HG02884 (cell line): ENCODE measurements around the gene SLC23A2.

Experiments
- ATAC-seq: cut with Tn5 transposase; IDR thresholded peaks from one replicate; pipeline ENCODE4 v1.9.1; 2021; ENCODE audit warnings: mild to moderate bottlenecking, moderate library complexity; ENCODE audit not compliant: unreplicated experiment

Gene SLC23A2

DNA sequence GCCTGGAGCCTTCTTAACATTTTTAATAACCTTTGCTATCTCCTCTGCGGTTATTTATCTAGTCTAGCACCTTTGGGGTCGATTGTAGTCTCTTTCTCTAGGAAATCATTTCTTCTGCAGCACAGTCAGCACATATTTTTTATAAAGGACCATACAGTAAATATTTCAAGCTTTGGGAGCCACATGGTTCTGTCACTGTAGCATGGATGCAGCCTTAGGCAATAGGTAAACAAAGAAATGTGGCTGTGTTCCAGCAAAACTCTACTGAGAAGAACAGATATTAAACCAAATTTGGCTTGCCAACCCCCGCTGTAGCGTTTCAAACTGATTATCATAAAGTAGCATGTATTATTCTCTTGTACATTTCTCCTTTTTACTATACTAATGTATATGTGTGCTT is 95.7 kb downstream of the SLC23A2 start:
- ATAC-seq, result no peak

DNA sequence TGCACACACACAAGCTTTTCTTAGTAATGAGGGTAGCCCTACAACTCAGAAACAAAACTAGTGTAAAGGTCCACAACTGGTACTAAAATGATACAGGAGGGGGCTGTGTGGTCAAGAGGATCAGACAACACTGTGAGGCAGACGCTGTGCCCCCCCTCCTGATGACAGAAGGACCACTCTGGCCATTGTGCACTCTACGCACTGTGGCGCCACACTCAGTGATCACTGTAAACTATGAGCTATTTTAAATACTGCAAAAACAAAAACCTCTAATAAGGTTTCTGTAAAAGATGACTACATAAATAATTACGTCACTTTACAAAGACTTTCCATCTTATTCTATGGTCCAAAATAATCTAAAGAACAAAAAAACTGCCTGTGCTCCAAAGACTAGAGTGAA is 96.1 kb downstream of the SLC23A2 start:
- ATAC-seq, result no peak

DNA sequence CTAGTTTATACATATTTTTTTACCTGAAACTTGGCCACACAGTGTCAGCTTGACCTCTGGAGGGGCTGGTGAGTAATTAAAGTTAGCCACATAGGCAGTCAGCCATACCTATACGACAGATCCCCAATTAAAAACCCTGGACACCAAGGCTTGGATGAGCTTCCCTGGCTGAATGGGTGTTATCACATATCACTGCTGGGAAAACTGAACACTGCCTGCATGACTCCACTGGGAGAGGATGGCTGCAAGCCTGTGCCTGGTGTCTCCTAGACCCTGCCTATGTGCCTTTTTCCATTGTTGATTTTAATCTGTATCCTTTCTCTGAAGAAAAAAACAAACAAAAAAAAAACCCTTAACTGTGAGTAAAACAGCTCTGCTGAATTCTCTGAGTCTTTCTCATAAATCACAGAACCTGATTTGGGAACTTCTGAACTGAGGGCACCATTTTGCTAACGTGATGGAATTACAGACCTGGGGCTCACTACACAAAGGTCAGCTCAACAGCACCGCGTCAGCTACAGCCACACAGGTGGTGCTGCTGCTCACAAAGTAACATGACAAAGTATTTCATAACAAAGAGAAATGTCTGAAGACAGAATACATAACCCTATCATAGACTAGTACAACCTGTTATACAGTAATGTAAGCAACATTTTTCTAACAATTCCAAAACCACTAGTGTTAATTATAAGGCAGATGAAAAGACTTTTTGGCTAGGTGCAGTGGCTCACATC is 97.0 kb downstream of the SLC23A2 start:
- ATAC-seq, result no peak

DNA sequence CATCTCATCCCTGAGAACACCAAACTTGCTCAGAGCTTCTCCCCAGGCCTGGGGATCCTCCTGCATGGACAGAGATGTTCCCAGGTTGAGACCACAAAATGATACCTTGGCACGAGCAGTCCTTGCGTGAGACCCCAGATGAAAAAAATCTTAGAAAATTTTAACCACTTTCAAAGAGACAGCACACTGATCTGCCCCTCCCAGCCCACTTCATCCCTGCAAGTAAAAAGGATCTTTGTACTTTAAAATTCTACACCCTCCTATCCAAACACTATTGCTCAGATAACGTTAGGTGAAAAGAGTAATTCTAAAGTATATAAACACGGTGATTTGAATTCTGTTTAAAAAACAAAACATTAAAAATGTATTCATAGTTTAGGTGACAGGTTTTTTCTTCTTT is 98.5 kb downstream of the SLC23A2 start:
- ATAC-seq, result no peak

DNA sequence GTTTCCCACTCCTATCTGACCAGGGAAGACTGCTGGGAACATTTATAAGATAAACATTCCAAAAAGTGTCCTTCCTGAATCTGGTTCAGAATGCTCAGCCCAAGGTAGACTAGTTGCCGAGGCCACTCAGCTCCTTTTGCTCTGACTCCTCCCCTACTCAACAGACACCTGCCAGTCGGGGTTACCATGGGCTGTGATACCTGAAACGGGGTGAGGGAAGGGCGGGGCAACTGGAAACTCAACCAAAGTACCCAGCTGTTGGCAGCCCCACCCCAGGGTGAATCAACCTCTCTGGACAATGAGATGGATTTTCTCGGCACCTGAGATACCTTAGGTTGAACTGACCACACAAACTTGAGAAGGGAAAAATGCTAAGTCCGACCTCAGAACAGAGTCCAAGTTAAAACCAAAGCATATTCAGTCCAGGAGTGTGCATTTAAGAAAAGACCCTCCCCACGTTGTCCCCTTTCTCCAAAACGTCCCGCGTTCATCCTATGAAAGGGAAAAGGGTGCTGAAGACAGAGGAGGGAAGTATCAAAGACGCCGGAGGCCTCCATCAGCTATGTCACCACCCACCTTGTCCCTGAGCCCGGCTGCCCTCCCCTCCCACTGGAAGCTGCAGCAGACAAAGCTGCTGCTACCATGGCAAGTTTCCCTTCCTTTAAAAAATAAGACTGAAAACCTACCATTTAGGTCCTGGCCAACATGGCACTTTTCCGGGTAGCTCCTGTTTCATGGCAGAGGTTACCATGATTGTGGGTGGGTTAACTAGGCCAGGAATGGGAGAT is 100.1 kb downstream of the SLC23A2 start:
- no peak for ATAC-seq

DNA sequence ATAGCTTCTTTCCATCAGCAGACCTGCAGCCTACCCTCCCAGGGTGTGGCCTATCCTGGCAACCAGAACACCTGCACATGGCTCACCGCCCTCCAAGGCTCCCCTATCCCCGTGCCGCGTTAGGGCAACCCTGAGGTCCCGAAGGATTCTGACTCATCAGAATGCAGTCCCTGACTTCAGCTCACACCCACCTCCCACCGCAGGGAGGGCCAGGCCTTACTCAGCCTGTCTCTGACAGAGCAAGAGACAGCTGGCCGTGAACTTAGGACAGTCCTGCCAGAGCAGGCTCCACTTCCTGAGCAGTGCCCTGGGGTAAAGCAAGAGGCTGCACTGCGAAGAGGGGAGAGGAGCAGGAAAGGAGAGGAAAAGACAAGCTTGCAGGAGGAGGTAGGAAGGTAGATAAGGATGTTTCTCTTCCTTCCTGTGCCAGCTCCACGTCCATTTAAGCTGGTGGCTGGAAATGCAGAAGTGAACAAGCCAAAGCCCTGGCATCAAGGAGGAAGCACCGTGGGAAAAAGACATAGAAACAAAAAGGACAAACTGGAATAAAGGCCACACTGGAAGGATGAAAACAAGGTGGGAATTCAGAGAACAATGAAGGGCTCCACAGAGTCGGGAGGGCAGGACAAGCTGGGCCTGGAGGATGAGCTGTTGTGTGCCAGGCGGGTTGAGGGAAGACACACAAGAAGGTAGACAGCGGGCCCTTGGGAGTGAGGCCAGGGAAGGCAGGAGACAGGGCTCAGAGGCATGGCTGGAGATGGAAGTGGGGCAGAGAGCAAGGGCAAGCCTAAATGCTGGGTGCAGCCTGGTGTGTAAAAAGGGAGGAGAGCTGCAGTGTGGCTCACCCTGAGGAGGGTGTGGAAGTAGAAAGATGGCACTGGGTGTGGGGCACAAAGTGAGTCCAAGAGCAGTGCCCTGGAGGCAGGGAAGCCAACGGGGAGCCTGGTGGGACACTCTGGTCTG is 102.7 kb downstream of the SLC23A2 start:
- ATAC-seq, result no peak

DNA sequence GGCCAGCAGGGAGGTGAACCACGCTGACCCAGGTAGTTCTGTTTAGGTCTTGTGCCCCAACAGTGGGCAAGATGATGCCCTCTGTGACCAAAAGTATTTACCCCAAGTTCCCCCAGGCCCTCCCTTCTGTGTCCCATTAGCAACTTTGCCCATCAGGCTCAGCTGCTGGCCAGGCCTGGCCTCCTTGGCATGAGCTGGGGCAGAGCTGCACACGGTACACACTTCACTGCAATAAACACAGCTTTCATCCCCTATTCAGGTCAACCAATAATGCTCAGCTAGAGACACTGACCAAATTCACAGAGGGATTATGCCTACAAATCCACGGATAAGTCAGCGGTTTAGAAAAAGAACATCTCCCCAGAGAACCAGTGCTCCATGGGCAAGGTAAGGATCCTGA is 103.7 kb downstream of the SLC23A2 start:
- ATAC-seq, result no peak

DNA sequence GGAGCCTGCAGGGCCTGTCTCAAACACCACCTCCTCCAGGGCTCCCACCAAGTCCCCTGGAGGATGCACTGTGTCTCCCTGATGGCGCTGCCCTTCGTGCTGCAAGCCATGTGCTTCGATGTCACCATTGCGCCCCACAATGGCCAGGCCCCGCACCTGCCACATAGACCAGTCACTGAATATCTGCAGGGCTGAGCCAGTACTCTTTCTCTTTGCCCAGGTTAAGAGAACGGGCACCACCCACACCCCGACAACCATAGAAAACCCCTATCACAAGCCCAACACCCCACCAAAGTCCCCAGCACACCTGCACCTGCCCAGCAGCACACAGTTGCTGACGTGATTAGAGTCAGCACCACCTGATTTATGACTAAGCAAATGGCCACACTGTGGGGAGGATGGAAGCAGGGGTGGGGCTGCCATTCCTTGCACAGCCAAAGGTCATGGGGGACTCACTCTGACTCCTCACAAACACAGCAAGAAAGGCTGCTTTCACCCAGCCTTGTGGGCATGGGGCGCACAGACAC is 104.3 kb downstream of the SLC23A2 start:
- no peak for ATAC-seq

DNA sequence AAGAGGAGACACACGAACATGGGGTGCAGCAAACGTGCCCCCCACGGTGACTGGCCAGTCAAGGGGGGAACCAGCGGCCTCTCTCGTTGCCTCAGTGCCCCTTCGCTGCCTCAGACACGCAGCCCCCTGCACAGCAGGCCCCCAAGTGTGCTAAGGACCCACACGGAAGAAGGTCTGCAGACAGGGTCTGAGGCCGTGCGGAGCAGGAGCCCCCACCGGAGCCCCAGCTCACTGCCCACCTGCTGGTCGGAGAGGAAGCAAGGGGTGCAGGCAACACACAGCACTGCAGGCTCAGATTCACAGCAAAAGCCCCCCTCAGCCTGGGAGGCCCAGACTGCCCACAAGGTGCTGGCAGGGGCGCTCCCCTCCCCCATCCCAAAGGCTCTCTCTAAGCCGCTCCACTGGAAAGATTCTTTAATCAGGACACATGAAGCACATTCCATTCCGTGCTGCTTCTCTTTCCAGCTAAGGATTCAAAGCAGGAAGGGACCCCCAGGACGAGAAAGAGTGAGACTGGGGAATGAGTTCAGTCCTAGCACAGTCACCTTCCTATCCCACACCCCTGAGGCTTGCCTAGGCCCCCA is 105.1 kb downstream of the SLC23A2 start:
- ATAC-seq, result no peak

DNA sequence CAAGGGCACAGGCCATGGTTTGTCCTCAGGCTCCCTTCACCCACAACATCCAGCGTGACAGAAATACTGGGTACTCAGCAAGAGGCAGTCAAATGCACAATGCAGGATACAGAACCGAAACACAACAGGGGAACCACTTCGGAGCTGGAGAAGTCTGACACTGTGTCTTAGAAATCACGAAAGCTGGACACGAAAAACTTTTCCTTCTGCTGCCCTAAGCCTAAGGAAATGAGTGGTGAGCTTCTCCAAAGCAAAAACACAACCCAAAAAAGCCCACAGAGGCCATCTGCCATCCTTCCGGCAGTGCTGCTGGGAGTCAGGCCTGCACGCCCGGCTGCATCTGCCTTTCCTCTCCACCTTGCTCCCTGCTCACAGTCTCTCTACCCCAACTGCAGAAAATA is 106.3 kb downstream of the SLC23A2 start:
- no peak for ATAC-seq

DNA sequence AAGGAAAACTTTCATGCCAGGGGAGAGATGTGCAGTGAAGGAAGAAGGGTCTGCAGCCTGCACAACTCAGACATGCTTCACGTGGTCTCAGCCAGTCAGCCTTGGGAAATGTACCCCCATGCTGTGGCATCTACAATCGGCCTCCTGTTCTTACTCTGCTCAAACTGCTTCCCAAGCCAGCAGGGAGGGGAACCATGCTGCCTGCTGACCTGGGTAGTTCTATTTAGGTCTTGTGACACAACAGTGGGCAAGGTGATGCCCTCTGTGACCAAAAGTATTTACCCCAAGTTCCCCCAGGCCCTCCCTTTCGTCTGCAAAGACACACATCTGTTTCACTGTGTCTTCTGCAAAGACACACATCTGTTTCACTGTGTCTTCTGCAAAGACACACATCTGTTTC is 106.9 kb downstream of the SLC23A2 start:
- ATAC-seq, result no peak

DNA sequence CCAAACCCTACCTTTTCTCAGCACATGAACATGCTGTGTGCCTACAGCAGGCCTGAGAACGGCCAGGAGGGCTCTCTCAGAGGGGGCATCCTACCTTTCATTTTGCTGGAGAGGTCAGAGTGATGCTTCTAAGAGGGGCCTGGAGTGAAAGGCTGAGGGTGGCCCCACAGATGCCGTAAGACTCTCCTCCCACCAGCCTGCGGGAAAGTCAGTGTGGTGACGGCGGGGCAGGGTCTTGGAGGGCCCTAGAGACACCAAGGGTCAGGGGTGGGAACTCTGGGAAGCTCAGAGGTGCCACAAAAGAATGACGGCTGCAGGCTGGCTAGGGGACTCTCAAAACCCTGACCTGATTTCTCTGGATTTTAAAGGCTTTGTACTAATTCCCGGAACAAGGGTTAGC is 107.6 kb downstream of the SLC23A2 start:
- ATAC-seq, result no peak

DNA sequence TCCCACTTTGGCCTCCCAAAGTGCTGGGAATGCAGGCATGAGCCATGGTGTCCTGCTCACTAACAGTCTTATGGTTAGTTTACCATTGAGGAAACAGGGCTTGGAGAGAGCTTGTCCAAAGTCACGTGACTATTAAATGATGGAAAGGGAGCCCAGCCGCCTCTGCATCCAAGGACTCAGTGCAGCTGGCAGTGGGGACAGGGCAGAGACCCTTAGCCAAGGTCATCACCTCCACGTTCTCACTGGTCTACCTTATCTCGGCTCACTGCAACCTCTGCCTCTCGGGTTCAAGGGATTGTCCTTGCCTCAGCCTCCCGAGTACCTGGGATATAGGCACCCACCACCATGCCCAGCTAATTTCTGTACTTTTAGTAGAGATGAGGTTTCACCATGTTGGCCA is 109.3 kb downstream of the SLC23A2 start:
- no peak for ATAC-seq

DNA sequence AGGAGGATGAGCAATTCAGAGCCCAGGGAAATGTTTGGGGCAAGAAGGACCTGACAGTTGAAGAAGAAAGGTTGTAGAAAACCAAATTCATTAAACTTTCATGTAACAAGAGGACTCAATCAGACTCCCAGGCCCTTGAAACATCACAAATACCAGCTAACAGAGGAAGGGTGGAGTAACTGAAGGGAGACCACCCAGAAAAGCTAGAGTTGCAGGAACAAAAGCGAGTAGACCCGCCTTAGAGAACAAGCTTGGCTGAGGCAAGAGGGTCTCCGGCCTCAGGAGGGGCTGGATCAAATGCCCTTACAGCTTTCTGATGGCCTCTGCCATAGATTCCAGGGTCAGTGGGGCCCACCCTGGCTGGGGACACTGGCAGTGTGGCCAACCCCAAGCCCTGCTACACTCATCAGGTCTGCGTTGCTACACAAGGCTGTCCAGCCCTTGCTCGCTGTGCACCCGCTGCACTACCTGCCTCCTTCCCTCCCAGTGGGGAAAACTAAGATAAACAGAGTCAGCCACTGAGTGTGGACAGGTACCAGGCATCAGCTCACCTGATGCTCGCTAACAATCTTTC is 110.0 kb downstream of the SLC23A2 start:
- no peak for ATAC-seq

DNA sequence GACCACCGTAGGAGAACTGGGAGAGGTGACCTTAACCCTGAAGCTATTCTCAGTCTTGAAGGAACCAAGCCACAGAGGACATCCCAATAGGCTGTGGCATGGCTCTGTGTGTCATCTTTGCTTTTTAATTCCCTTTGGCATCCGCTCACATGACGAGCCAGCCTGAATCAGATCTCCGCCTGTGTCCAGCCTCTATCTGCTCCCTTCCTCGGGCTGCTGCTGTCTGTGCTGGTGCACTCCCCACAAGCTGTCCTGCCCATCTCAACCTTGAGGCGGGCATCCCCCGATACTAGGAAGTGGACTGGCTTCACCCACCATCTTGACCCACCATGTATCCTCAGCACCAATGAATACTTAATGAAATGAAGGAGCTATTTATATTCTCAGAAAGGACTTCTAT is 111.9 kb downstream of the SLC23A2 start:
- ATAC-seq, result no peak

DNA sequence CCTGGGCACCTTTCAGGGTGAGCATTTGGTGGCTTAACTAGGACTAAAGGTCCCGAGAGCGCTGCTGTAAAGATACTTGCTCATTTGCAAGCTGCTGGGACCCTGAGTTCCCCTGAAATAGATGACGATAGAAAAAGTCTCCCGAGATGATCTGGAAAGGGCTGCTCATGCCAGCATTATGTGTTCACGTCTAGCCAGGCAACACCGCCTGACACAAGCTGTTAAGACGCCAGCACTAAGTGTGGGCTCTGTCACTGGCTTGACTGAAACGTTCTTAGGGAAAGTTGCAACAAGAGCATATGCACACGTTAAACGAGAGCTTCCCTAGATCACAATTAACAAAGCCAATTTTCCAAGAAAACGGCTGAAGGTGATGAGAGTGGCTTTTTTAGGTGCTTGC is 113.7 kb downstream of the SLC23A2 start:
- ATAC-seq, result no peak

DNA sequence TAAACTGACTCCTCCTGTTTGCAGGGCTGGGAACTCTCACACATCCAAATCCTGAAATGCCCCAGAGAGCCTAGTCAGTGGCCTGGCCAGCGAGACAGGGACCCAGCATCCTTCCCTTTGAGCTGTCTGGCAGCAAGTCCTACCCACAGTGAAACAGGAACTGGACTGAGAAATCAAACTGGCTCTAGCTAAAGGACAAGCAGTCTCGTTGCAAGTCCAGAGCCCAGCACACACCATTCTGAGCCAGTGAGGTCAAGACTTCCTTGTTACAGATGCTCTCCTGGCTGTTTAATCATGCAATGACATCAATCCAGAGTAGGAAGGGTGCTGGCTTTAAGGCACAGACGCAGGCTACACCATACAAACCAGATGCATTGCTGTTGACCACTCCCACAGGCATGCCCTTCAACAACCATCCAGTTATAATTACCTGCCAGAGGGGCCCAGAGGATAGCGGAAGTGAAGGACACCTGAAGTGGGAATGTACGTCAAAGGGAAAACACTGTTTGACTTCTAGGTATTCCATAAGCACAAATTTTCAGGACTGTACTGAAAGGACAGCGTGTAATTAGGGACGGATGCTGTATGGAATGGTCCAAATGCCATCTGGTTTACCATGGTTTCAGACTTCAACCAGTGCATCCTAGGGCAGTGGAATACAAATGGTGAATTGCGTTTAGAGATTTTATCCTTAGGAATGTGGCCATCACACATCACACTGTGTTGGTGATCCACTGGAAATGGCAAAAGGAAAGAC is 114.4 kb downstream of the SLC23A2 start:
- no peak for ATAC-seq

DNA sequence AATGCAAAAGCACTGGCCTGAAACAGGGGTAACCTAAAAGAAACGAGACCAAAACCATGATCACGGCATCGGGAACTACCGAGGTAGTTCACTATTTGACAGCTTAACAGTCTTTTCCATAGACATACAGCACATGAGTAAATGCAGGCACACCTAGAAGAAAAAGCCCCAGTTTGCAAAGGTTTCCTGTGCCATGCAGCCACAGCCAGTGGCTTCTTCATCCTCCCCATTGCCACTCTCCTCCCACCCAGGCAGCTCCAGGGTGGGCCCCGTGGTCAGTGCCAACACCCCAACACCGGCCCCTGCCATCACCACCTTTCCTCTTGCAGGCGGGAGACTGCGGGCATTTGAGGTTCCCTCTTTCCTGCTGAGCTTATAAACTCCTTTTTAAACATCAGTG is 115.4 kb downstream of the SLC23A2 start:
- no peak for ATAC-seq

DNA sequence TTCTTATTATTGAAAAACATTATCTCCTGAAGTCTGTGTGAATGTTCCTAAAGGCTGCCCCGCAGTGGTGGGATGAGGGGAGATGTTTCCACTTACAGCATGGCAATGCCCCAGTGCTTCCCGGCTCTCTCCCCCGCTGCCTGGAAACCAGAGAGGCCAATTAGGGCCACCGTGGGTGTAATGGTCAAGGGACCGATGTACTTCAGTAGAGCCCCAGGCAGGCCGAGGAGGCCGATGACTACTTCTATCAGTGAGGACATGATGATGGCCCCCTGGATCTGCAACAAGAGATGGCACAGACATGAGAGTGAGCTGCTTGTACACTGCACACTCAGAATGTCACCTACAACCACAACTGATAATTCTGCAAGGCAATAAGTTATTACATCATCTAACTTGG is 117.8 kb downstream of the SLC23A2 start:
- ATAC-seq, result no peak

DNA sequence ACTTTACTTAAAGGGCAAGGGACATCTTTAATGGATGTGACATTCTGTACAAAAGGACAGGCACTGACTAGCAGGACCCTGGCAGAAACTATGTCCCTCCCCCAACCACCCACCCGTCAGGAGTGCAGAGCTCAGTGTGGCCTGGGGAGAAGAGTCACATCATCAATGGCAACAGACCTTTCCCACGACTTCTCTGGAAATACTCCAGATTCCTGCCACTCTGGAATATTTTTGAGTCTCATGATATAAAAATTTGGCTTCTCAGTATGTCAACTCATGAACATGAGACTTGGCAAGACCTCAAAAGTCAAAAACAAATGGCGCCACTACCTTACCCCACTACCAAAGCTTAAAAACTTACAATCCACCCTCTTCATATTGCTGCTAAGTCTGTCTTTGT is 118.3 kb downstream of the SLC23A2 start:
- ATAC-seq, result no peak
